Measurements from ENCODE around the gene EDC4.

GRCh38 chr16:67907397-67908180 lies 34.7 kb downstream of the EDC4 start:
- TF ChIP-seq CTCF (conservative IDR thresholded peaks at IDR 0.05), result no peak
- TF ChIP-seq EZH2 (IDR thresholded peaks at IDR 0.05; ENCODE audit: low read depth), result no peak
